Bone marrow (tissue), 2 donors: Measurements from ENCODE around the gene C8A.

Experiments used
- DNase-seq, 2 donors: peaks; one replicate each; lab custom pipeline; 2025; lab: John Stamatoyannopoulos, UW

Gene C8A

GRCh38 chr1:56894014-56894413 is 39.4 kb downstream of the C8A start:
- DNase-seq = no peak

- no peak for DNase-seq
Observed at GRCh38 chr1:56897150-56898004, 42.8 kb downstream of the C8A start.

GRCh38 chr1:56898005-56898373 is 43.4 kb downstream of the C8A start:
- DNase-seq = no peak

- DNase-seq = no peak
Observed at GRCh38 chr1:56898879-56899278, 44.3 kb downstream of the C8A start.

- no peak for DNase-seq
Observed at GRCh38 chr1:56901716-56902115, 47.1 kb downstream of the C8A start.

- DNase-seq = no peak
Observed at GRCh38 chr1:56903778-56904177, 49.2 kb downstream of the C8A start.

- DNase-seq = no peak
Observed at GRCh38 chr1:56904663-56905397, 50.2 kb downstream of the C8A start.

- no peak for DNase-seq
Observed at GRCh38 chr1:56905667-56906066, 51.1 kb downstream of the C8A start.

- DNase-seq = no peak
Observed at GRCh38 chr1:56908619-56909221, 54.1 kb downstream of the C8A start.

GRCh38 chr1:56910441-56910985 is 55.9 kb downstream of the C8A start:
- DNase-seq = no peak

GRCh38 chr1:56911098-56911938 is 56.7 kb downstream of the C8A start:
- DNase-seq = no peak

GRCh38 chr1:56912325-56912724 is 57.7 kb downstream of the C8A start:
- no peak for DNase-seq

- DNase-seq = no peak
Observed at GRCh38 chr1:56915960-56916359, 61.4 kb downstream of the C8A start.

- no peak for DNase-seq
Observed at GRCh38 chr1:56916630-56917029, 62.0 kb downstream of the C8A start.

GRCh38 chr1:56917356-56917755 is 62.8 kb downstream of the C8A start:
- no peak for DNase-seq

- no peak for DNase-seq
Observed at GRCh38 chr1:56920591-56921001, 66.0 kb downstream of the C8A start.

GRCh38 chr1:56921479-56921878 is 66.9 kb downstream of the C8A start:
- no peak for DNase-seq

GRCh38 chr1:56922070-56922469 is 67.5 kb downstream of the C8A start:
- no peak for DNase-seq

- DNase-seq = no peak
Observed at GRCh38 chr1:56922507-56922906, 67.9 kb downstream of the C8A start.

- DNase-seq = no peak
Observed at GRCh38 chr1:56923201-56923600, 68.6 kb downstream of the C8A start.

GRCh38 chr1:56924116-56924515 is 69.5 kb downstream of the C8A start:
- no peak for DNase-seq

GRCh38 chr1:56925193-56925592 is 70.6 kb downstream of the C8A start:
- DNase-seq = no peak
